GM12873 (cell line): ENCODE results near the gene TMEM255B.

Experiments used
- TF ChIP-seq, protein P1 (sequence below): IDR thresholded peaks from 2 replicates; pipeline ENCODE4 v1.5.1; 2012; ENCODE audit warnings: low read depth, mild to moderate bottlenecking, moderate library complexity, low read length, control low read depth; ENCODE audit not compliant: insufficient read depth; ENCODE audit errors: missing control alignments

TMEM255B gene

GRCh38 chr13:113825841-113826240 lies 66.8 kb downstream of the TMEM255B start:
- TF ChIP-seq, protein P1, sequence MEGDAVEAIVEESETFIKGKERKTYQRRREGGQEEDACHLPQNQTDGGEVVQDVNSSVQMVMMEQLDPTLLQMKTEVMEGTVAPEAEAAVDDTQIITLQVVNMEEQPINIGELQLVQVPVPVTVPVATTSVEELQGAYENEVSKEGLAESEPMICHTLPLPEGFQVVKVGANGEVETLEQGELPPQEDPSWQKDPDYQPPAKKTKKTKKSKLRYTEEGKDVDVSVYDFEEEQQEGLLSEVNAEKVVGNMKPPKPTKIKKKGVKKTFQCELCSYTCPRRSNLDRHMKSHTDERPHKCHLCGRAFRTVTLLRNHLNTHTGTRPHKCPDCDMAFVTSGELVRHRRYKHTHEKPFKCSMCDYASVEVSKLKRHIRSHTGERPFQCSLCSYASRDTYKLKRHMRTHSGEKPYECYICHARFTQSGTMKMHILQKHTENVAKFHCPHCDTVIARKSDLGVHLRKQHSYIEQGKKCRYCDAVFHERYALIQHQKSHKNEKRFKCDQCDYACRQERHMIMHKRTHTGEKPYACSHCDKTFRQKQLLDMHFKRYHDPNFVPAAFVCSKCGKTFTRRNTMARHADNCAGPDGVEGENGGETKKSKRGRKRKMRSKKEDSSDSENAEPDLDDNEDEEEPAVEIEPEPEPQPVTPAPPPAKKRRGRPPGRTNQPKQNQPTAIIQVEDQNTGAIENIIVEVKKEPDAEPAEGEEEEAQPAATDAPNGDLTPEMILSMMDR: no peak

- TF ChIP-seq, protein P1: no peak
These were observed 68.0 kb downstream of the TMEM255B start for GRCh38 chr13:113827021-113827420.

DNA sequence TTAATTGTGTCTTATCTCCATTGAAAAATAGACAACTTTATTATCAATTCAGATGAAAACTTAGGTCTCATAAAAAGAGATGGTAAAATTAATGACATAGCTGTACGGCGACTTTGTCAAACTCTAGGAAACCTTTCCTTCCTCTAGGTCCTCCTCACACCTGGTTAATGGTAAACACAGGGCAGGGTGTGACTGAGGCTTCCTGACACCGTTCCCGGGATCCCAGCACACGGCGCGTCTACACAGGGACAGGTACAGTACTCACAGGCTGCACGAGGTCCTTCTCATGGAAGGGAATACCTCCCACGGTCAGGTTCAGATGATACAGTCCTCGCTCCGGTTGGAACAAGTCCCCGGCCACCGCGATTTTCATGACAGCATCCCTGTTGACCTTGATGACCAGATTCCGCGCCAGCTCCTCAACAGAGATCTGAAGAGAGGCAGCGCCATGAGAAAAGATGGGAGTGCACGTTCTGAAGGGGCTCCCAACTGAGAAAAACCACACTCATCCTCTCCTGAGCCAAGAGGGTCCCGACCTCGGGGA lies 69.3 kb downstream of the TMEM255B start:
- TF ChIP-seq, protein P1: no peak

GRCh38 chr13:113831061-113831460 lies 72.0 kb downstream of the TMEM255B start:
- TF ChIP-seq, protein P1: no peak

DNA sequence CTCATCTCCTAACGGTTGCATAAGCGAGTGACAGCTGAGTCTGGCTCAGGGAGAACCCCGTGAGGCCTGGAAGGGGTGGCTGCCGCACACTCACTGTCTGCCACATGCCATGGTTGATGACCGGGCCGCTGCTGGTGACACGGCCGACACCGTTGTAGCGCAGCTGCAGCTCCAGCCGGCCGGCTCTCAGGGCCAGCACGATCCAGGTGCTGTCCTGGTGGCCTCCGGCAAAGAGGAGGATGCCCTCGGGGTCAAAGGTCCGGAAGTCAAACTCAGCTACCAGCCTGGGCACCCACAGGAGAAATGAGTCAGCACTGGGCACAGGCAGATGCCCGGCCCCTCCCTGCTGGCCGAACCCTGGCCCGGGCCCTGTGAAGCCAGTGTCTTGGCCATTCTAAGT lies 73.2 kb downstream of the TMEM255B start:
- TF ChIP-seq, protein P1: no peak

DNA sequence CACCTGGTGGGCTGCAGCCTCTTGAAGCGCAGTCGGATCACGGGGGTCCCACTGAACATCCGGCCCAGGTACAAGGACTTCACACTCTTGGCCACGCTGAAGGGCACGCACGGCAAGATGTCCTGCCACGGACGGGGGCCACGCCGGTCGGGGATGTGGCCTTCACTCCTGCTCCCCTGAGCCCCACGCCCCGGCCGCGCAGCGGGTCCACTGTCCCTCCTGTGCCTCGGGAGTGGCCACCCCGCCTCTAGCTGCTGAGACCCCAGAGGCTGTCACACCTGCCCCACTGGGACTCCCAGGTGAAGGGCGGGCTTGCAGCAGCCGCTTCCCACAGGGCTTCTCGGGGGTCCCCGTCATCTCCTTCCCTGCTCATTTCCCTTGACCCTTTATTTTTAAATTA lies 73.6 kb downstream of the TMEM255B start:
- TF ChIP-seq, protein P1: no peak

DNA sequence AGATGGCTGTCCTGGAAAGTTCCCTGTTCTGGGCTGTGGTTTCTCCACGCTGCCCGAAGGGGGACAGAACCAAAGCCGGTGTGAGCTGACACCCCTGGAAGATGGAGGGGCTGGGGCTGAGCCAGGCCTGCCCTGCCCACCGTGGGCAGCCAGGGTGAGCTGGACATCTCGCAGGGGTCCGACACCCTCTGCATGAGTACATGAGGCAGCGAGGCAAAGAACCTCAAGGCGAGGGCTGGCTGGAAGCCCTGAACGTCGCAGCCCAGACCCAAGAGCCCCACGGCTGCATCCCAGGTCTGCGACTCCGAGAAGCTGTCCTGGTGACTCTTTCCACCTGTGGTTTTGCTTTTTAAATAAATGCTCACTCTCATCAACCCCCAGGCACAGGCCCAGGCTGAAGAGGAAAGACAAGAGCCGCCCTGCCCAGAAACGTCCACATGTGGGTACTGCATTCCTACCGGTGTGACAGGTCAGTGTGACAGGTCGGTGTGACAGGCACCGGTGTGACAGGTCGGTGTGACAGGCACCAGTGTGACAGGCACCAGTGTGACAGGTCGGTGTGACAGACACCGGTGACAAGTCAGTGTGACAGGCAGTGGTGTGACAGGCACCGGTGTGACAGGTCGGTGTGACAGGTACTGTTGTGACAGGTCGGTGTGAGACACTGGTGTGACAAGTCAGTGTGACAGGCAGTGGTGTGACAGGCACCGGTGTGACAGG lies 74.2 kb downstream of the TMEM255B start:
- TF ChIP-seq, protein P1: no peak
